Spinal cord (tissue), 10 donors: ENCODE results near the gene MICALL1. TPM values are rescaled to one million over a fixed set of nuclear protein-coding genes. Genes with fewer than 3 reads are reported as not detected.

Experiments used
- DNase-seq, 6 donors: peaks; one replicate each; pipeline versions ENCODE4 v3.0.0 to v3.0.0-alpha.2; 2013 to 2015; ENCODE audit warnings: low spot score in 6 of 6, low read depth in 4 of 6
- H3K27ac ChIP-seq: one replicate; pipeline ENCODE4 v1.5.1; 2013; ENCODE audit warnings: low read depth, low read length, control low read depth
- H3K27me3 ChIP-seq: one replicate; pipeline ENCODE4 v1.6.1; 2013; ENCODE audit warnings: low read length; ENCODE audit not compliant: control insufficient read depth, insufficient read depth
- H3K36me3 ChIP-seq: one replicate; pipeline ENCODE4 v1.6.1; 2013; ENCODE audit warnings: low read length; ENCODE audit not compliant: control insufficient read depth, insufficient read depth
- H3K4me1 ChIP-seq: one replicate; pipeline ENCODE4 v1.6.1; 2013; ENCODE audit warnings: low read length; ENCODE audit not compliant: control insufficient read depth, insufficient read depth
- H3K4me3 ChIP-seq: one replicate; pipeline ENCODE4 v1.5.1; 2013; ENCODE audit warnings: low read depth, low read length, control low read depth
- H3K9me3 ChIP-seq: one replicate; pipeline ENCODE4 v1.6.1; 2013; ENCODE audit warnings: low read length; ENCODE audit not compliant: control insufficient read depth, insufficient read depth
- WGBS: methylation state at CpG from one replicate; pipeline ENCODE4 v1.1.5; 2013; ENCODE audit warnings: missing lambda C conversion rate; ENCODE audit not compliant: insufficient coverage; 5-methylcytosine and 5-hydroxymethylcytosine counted together
- polyA plus RNA-seq, 2 donors: library from polyadenylated mRNA; unstranded; fragments of 120-200 nt; gene quantifications; one replicate each; pipeline ENCODE4 v1.2.1, GENCODE V29; 2013; ENCODE audit not compliant: insufficient read length in 2 of 2
- total RNA-seq, 2 donors: library from RNA; depleted of rRNA in 1 of 2; stranded (reverse); fragments of 120-200 nt in 1 of 2; fragments of >200 nt in 1 of 2; gene quantifications; one replicate each; pipeline versions ENCODE4 v1.2.3 to v1.2.4, GENCODE V29; 2013 to 2014
- donor health status: healthy.

Gene MICALL1
- total and polyA plus RNA-seq, 4 donors, result 16.1 to 50.1 (median 33.4) TPM

GRCh38 chr22:37916311-37916710 lies 10.2 kb downstream of the MICALL1 start:
- H3K9me3 ChIP-seq, result no peaks in the 10 kb centered on the region
- H3K4me1 ChIP-seq, result peaks cover 5% of the 10 kb centered on the region
- H3K27ac ChIP-seq, result no peak overlapping the region
- DNase-seq, result peak in 1 of 6 donors; percentile 73
- no peak overlapping the region for H3K4me3 ChIP-seq
- 83% methylated on average over 5 of the region's 5 CpGs for WGBS
- no peaks in the 10 kb centered on the region for H3K27me3 ChIP-seq
- peaks cover 90% of the 10 kb centered on the region for H3K36me3 ChIP-seq

GRCh38 chr22:37917874-37918548 lies 11.9 kb downstream of the MICALL1 start:
- Histone ChIP-seq H3K9me3 (no peaks in the 10 kb centered on the region), H3K4me1 (no peaks in the 10 kb centered on the region)
- whole genome bisulfite sequencing, result 83% methylated on average over 2 of the region's 4 CpGs

GRCh38 chr22:37918580-37919270 lies 12.6 kb downstream of the MICALL1 start:
- no peak for DNase-seq
- H3K36me3 ChIP-seq, result peaks cover 87% of the 10 kb centered on the region
- WGBS, result 86% methylated on average over 22 of the region's 25 CpGs
- H3K27me3 ChIP-seq, result no peaks in the 10 kb centered on the region
- no peaks in the 10 kb centered on the region for H3K4me1 ChIP-seq
- no peak overlapping the region for H3K27ac ChIP-seq
- no peaks in the 10 kb centered on the region for H3K9me3 ChIP-seq
- H3K4me3 ChIP-seq, result no peak overlapping the region

More at GRCh38 chr22:37917874-37918548, 11.9 kb downstream of the MICALL1 start:
- Histone ChIP-seq H3K36me3 (peaks cover 88% of the 10 kb centered on the region), H3K4me3 (no peak overlapping the region), H3K27me3 (no peaks in the 10 kb centered on the region), H3K27ac (no peak overlapping the region)
- no peak for DNase-seq

- no peak for DNase-seq
- H3K4me1 ChIP-seq, result no peaks in the 10 kb centered on the region
- H3K4me3 ChIP-seq, result no peak overlapping the region
- H3K9me3 ChIP-seq, result no peaks in the 10 kb centered on the region
- WGBS, result no CpG with 5 or more reads among the region's 5 CpGs
- H3K27me3 ChIP-seq, result no peaks in the 10 kb centered on the region
- H3K36me3 ChIP-seq, result peaks cover 92% of the 10 kb centered on the region
- no peak overlapping the region for H3K27ac ChIP-seq
Observed at GRCh38 chr22:37920126-37920525, 14.0 kb downstream of the MICALL1 start.

- H3K27ac ChIP-seq, result no peak overlapping the region
- H3K36me3 ChIP-seq, result peaks cover 94% of the 10 kb centered on the region
- 88% methylated on average over 5 of the region's 11 CpGs for whole genome bisulfite sequencing
- H3K4me1 ChIP-seq, result no peaks in the 10 kb centered on the region
- no peaks in the 10 kb centered on the region for H3K9me3 ChIP-seq
- no peak for DNase-seq
- no peak overlapping the region for H3K4me3 ChIP-seq
- H3K27me3 ChIP-seq, result no peaks in the 10 kb centered on the region
Observed at GRCh38 chr22:37922191-37922590, 16.1 kb downstream of the MICALL1 start.

GRCh38 chr22:37923927-37924326 lies 17.8 kb downstream of the MICALL1 start:
- no peaks in the 10 kb centered on the region for H3K9me3 ChIP-seq
- peaks cover 92% of the 10 kb centered on the region for H3K36me3 ChIP-seq
- no peak for DNase-seq
- no peak overlapping the region for H3K4me3 ChIP-seq
- no peaks in the 10 kb centered on the region for H3K27me3 ChIP-seq
- no peak overlapping the region for H3K27ac ChIP-seq
- no peaks in the 10 kb centered on the region for H3K4me1 ChIP-seq
- WGBS, result 96% methylated on average over 4 of the region's 4 CpGs

GRCh38 chr22:37924386-37925065 lies 18.4 kb downstream of the MICALL1 start:
- no peak overlapping the region for H3K4me3 ChIP-seq
- no peaks in the 10 kb centered on the region for H3K27me3 ChIP-seq
- 86% methylated on average over 11 of the region's 18 CpGs for WGBS
- H3K27ac ChIP-seq, result no peak overlapping the region
- H3K9me3 ChIP-seq, result no peaks in the 10 kb centered on the region
- H3K36me3 ChIP-seq, result peaks cover 92% of the 10 kb centered on the region
- DNase-seq, result no peak
- no peaks in the 10 kb centered on the region for H3K4me1 ChIP-seq

GRCh38 chr22:37925330-37925729 lies 19.2 kb downstream of the MICALL1 start:
- Histone ChIP-seq H3K36me3 (peaks cover 93% of the 10 kb centered on the region), H3K4me1 (no peaks in the 10 kb centered on the region), H3K4me3 (no peak overlapping the region), H3K27ac (no peak overlapping the region), H3K27me3 (no peaks in the 10 kb centered on the region), H3K9me3 (no peaks in the 10 kb centered on the region)
- no peak for DNase-seq
- 100% methylated on average over 1 of the region's 3 CpGs for WGBS

- 94% methylated on average over 7 of the region's 15 CpGs for WGBS
Observed at GRCh38 chr22:37925767-37926166, 19.7 kb downstream of the MICALL1 start.

More at GRCh38 chr22:37925767-37926166, 19.7 kb downstream of the MICALL1 start:
- Histone ChIP-seq H3K36me3 (peaks cover 94% of the 10 kb centered on the region), H3K4me1 (no peaks in the 10 kb centered on the region), H3K4me3 (no peak overlapping the region), H3K27me3 (no peaks in the 10 kb centered on the region), H3K9me3 (no peaks in the 10 kb centered on the region), H3K27ac (no peak overlapping the region)
- no peak for DNase-seq
